ENCODE results near the gene PRSS56. TPM values are rescaled to one million over a fixed set of nuclear protein-coding genes. Genes with fewer than 3 reads are reported as not detected.

PRSS56 gene
- not detected for total RNA-seq
- long read RNA-seq, result 0 reads

DNA sequence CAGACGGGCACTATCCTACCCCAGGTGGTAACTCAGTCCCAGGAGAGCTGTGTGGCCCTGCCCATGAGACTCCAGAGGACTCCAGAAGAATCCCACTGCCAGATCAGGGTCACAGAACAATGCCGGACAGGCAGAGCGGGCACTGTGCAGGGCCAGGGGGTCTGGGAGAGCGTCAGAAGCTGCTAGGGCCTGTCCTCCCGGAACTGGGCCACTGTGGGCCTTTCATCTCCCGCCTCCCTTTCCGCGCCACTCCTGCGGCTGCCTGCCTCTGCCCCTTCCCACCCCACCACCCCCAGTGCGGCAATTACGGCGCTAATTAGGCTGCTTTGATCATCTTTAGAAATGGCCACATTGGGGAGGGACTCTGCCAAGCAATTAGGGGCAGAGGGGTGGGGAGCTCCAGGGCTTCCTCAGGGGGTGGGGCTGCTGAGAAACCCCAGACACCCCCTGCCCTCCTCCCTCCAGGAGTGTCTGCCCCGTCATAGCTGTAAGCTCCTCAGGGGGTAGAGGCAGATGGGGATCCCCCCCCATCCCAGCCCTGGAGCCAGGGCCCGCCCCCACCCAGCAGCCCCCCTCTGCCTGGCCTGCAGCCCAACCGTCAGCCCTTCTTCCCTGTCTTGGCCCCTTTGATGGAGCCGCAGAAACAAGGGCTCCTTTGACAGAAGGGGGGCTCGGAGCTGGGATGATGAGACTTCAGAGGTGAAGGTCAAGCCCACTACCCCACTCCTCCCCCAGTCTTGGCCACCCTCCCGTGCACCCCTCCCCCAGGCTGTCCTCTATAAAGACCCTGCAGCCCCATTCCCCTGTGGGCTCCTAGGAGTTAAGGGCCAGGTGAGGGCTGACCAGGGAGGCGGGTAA, at the start of gene PRSS56:
Gene PRSS56, plus strand, starts transcription at position 808 of the 858 bp plus-strand sequence. CDS start 211 bp downstream, outside the sequence.
- H3K9me3 ChIP-seq (replicated peaks), result no peaks in the 10 kb centered on the region
- TF ChIP-seq, protein P1, sequence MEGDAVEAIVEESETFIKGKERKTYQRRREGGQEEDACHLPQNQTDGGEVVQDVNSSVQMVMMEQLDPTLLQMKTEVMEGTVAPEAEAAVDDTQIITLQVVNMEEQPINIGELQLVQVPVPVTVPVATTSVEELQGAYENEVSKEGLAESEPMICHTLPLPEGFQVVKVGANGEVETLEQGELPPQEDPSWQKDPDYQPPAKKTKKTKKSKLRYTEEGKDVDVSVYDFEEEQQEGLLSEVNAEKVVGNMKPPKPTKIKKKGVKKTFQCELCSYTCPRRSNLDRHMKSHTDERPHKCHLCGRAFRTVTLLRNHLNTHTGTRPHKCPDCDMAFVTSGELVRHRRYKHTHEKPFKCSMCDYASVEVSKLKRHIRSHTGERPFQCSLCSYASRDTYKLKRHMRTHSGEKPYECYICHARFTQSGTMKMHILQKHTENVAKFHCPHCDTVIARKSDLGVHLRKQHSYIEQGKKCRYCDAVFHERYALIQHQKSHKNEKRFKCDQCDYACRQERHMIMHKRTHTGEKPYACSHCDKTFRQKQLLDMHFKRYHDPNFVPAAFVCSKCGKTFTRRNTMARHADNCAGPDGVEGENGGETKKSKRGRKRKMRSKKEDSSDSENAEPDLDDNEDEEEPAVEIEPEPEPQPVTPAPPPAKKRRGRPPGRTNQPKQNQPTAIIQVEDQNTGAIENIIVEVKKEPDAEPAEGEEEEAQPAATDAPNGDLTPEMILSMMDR (IDR thresholded peaks at IDR 0.05; ENCODE audit: borderline replicate concordance), result no peak
- H3K4me3 ChIP-seq, result no peak within 1 kb of the TSS
- DNase-seq, result no peak
- peaks cover 74% of the 10 kb centered on the region for H3K27me3 ChIP-seq (ENCODE audit: low read depth)
- peaks cover 32% of the 10 kb centered on the region for H3K4me1 ChIP-seq
- H3K36me3 ChIP-seq, result no peaks in the 10 kb centered on the region
- H3K27ac ChIP-seq (replicated peaks), result no peak within 1 kb of the TSS
- intact Hi-C loops (cut with micrococcal nuclease), result no loop called here

DNA sequence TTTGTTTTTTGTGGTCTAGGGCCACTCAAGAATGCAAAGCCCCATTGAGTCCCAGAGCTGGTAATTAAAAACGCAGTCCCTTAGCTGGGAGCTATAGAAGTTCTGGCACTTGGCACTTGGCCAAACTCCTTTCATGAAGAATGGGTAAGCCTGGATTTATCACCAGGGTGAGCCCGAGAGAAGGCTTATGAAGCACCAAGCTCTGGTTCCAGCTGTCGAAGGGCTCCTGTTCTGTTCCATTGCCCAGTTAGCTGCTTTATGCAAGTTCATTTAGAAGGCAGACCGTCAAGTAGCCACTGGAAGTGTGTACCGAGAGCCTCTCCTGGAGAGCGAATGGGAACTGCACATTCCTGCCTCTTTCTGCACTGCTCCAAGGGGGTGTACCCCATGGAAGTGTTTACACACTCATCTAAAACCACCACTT, 46.7 kb upstream of the PRSS56 start:
- H3K36me3 ChIP-seq, result no peaks in the 10 kb centered on the region
- H3K9me3 ChIP-seq (replicated peaks), result peaks cover 10% of the 10 kb centered on the region
- no peak for DNase-seq
- H3K27ac ChIP-seq (replicated peaks), result no peak overlapping the region
- H3K4me1 ChIP-seq, result no peaks in the 10 kb centered on the region
- TF ChIP-seq, protein P1 (IDR thresholded peaks at IDR 0.05; ENCODE audit: borderline replicate concordance), result no peak
- no peak overlapping the region for H3K4me3 ChIP-seq
- intact Hi-C loops (cut with micrococcal nuclease), result no loop called here
- H3K27me3 ChIP-seq (ENCODE audit: low read depth), result peaks cover 85% of the 10 kb centered on the region

DNA sequence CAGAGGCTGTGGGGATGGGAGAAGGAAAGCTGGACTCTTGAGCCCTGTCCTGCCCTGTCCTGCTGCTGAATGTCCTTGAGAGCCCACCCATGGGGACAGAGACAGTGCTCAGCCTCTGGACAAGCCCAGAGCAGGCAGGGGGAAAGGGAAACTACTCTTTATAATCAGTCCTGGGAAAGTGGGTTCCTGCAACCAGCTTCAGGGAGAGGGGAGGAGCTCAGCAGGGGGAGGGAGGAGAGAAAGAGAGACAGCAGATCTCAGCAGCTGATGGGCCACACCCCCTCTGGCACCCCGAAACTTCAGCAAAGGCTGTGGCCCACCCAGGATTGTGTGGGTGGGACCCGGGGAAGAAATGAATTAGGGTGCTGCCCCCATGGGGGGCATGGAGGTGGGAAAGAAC, 44.1 kb upstream of the PRSS56 start:
- Histone ChIP-seq H3K4me1 (no peaks in the 10 kb centered on the region), H3K36me3 (no peaks in the 10 kb centered on the region), H3K9me3 (replicated peaks) (peaks cover 10% of the 10 kb centered on the region), H3K27me3 (ENCODE audit: low read depth) (peaks cover 90% of the 10 kb centered on the region), H3K27ac (replicated peaks) (no peak overlapping the region), H3K4me3 (no peak overlapping the region)
- TF ChIP-seq, protein P1 (IDR thresholded peaks at IDR 0.05; ENCODE audit: borderline replicate concordance), result no peak
- peak; percentile 3 for DNase-seq
- intact Hi-C loops (cut with micrococcal nuclease), result no loop called here

DNA sequence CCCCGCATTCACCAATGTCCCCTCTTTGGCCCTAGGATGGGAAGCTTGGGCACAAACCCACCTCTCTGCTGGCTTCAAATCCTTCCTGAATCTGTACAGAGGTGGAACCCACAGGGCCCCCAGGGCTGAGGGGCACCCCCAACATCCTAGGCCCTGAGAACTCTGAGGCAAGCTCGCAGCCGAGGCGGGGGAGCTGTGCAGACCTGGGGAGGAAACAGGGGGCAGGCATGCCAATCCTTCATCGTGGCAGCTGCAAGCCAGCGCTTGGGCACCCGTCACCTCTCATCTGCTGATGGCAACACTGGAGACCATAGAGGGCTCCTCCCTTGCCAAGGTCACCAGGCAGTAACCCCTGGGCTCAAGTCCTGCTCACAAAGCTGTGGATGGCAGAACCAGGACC, 43.4 kb upstream of the PRSS56 start:
- DNase-seq, result no peak
- intact Hi-C loops (cut with micrococcal nuclease), result no loop called here
- Histone ChIP-seq H3K27ac (replicated peaks) (no peak overlapping the region), H3K36me3 (no peaks in the 10 kb centered on the region), H3K4me3 (no peak overlapping the region), H3K27me3 (ENCODE audit: low read depth) (peaks cover 96% of the 10 kb centered on the region), H3K4me1 (no peaks in the 10 kb centered on the region), H3K9me3 (replicated peaks) (peaks cover 8% of the 10 kb centered on the region)
- TF ChIP-seq, protein P1 (IDR thresholded peaks at IDR 0.05; ENCODE audit: borderline replicate concordance), result no peak

DNA sequence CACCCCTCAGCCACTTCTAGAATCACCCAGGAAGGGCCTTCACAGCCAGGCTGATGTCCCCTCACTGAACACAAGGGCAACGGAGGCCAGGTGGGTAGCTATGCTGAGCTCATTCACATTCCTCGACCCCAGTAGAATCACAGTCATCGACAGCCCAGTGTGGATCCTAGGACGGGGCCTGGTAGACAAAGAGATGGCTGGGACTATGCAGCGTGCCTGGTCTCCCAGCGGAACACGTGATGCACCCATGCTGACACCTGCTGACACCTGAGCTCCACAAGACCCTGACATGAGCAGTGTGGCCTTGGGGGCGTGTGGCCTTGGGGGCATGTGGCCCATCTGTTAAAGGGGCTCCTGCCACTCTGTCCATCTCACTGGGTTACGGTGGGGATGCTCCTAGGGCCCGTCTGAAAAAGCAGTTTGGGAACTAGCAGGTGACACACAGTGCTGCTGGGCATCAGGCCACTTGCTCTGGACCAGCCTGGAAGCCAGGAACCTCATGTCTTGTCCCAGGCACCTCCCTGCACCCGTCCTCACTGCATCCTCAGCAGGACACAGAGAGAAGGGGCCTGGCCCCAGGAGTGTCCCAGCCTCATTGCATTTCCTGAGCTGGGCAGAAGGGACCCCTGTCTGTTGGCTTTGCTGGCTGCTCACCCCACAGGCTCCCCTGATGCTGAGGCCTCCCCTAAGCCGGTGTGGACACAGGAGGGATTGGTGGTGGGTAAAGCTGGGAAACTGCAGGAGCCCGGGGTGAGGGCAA, 42.3 kb upstream of the PRSS56 start:
- TF ChIP-seq, protein P1 (IDR thresholded peaks at IDR 0.05; ENCODE audit: borderline replicate concordance), result no peak
- Histone ChIP-seq H3K9me3 (replicated peaks) (no peaks in the 10 kb centered on the region), H3K4me1 (no peaks in the 10 kb centered on the region), H3K36me3 (no peaks in the 10 kb centered on the region), H3K4me3 (no peak overlapping the region), H3K27me3 (ENCODE audit: low read depth) (peaks cover 96% of the 10 kb centered on the region), H3K27ac (replicated peaks) (no peak overlapping the region)
- intact Hi-C loops (cut with micrococcal nuclease), result no loop called here
- DNase-seq, result no peak
